M059J (cell line): ENCODE results near the gene EIF2A. TPM values are rescaled to one million over a fixed set of nuclear protein-coding genes. Genes with fewer than 3 reads are reported as not detected.
"Not testable (repeated sequence)": the region's sequence is repeated elsewhere in the genome, so short reads cannot be mapped to it uniquely, and the experiment has no call there.

Experiments
- DNase-seq: peaks from one replicate; pipeline ENCODE4 v3.0.0-alpha.2; 2012; ENCODE audit warnings: low read depth
- total RNA-seq: library from RNA; depleted of rRNA; stranded (reverse); fragments of >200 nt; shearing (Covaris generic); gene quantifications from 2 replicates; pipeline ENCODE4 v1.2.3, GENCODE V29; 2014; rRNA removed

Gene EIF2A
- 227 and 268 TPM in 2 replicates for total RNA-seq

GRCh38 chr3:150546226-150547044 lies at the start of gene EIF2A, which contains the start of gene SERP1:
TSS of gene EIF2A (plus strand) at chr3:150546787. CDS start at chr3:150546803, 16 bp downstream.
TSS of gene SERP1 (minus strand) at chr3:150546496. CDS start at chr3:150546135, 361 bp downstream.
- DNase-seq, result peak; percentile 100

- peak; percentile 92 for DNase-seq
These were observed 48.6 kb upstream of the EIF2A start for GRCh38 chr3:150497956-150498355.

GRCh38 chr3:150500960-150501359 lies 45.6 kb upstream of the EIF2A start:
- DNase-seq, result not testable (repeated sequence)

- no peak for DNase-seq
These were observed 43.0 kb upstream of the EIF2A start for GRCh38 chr3:150503402-150504099.

GRCh38 chr3:150504483-150504882 lies 42.1 kb upstream of the EIF2A start:
- no peak for DNase-seq

GRCh38 chr3:150508401-150508800 lies 38.2 kb upstream of the EIF2A start:
- DNase-seq, result no peak

GRCh38 chr3:150509780-150510179 lies 36.8 kb upstream of the EIF2A start:
- no peak for DNase-seq

- peak; percentile 56 for DNase-seq
These were observed 35.3 kb upstream of the EIF2A start for GRCh38 chr3:150511122-150511821.

GRCh38 chr3:150515210-150515609 lies 31.4 kb upstream of the EIF2A start:
- peak; percentile 62 for DNase-seq

GRCh38 chr3:150519026-150519425 lies 27.6 kb upstream of the EIF2A start:
- no peak for DNase-seq

- DNase-seq, result no peak
These were observed 26.2 kb upstream of the EIF2A start for GRCh38 chr3:150520408-150520807.

- DNase-seq, result no peak
These were observed 25.1 kb upstream of the EIF2A start for GRCh38 chr3:150521463-150521862.

GRCh38 chr3:150523538-150523937 lies 23.0 kb upstream of the EIF2A start:
- no peak for DNase-seq

GRCh38 chr3:150527464-150528255 lies 18.9 kb upstream of the EIF2A start:
- no peak for DNase-seq

GRCh38 chr3:150528354-150528797 lies 18.2 kb upstream of the EIF2A start:
- peak; percentile 35 for DNase-seq

- DNase-seq, result no peak
These were observed 14.8 kb upstream of the EIF2A start for GRCh38 chr3:150531775-150532174.

GRCh38 chr3:150535204-150535603 lies 11.4 kb upstream of the EIF2A start:
- no peak for DNase-seq

GRCh38 chr3:150538324-150539208 lies 8.0 kb upstream of the EIF2A start:
- DNase-seq, result no peak

GRCh38 chr3:150540297-150540696 lies 6.3 kb upstream of the EIF2A start:
- DNase-seq, result no peak

GRCh38 chr3:150540991-150541390 lies 5.6 kb upstream of the EIF2A start:
- DNase-seq, result no peak
